HG02970 (cell line): ENCODE data around the gene ZG16.
"Not testable (repeated sequence)": the region's sequence is repeated elsewhere in the genome, so short reads cannot be mapped to it uniquely, and the experiment has no call there.

Source experiments
- ATAC-seq: cut with Tn5 transposase; IDR thresholded peaks from one replicate; pipeline ENCODE4 v1.9.1; 2021; ENCODE audit warnings: mild to moderate bottlenecking, moderate library complexity, moderate number of reproducible peaks; ENCODE audit not compliant: unreplicated experiment, low FRiP score

ZG16 gene

DNA sequence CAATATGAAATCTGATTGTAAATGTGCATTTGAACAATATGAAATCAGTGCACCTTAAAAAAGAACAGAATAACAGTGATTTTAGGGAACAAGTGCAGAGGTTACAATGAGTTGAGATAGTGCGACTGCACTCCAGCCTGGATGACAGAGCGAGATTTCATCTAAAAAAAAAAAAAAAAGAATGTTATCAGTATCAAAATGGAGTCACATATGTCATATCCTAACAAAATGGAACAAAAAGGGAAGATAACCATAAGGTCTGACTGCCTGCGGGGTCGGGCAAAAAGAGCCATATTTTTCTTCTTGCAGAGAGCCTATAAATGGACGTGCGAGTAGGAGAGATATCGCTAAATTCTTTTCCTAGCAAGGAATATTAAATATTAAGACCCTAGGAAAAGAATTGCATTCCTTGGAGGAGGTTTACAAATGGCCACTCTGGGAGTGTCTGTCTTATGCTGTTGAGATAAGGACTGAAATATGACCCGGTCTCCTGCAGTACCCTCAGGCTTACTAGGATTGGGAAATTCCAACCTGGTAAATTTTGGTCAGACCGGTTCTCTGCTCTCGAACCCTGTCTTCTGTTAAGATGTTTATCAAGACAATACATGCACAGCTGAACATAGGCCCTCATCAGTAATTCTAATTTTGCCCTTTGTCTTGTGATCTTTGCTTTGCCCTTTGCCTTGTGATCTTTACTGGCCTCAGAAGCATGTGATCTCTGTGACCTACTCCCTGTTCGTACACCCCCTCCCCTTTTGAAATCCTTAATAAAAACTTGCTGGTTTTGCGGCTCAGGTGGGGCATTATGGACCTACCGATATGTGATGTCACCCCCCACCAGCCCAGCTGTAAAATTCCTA lies 5.3 kb downstream of the ZG16 start:
- ATAC-seq = not testable (repeated sequence)

DNA sequence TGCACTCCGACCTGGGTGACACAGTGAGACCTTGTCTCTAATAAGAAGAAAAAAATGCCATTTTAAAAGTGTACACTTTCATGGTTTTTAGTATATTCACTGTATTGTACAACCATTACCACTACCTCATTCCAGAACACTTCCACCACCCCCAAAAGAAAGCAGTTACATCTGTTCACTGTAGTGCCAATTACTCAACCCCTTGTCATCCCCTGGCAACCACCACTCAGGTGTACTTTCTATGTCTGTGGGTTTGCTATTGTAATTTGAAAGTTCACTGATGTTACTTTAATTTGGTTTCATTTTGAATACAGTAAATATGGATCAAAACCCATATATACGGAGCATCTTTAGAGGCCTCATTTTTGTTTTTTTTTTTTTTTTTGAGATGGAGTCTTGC lies 6.1 kb downstream of the ZG16 start:
- ATAC-seq = no peak

DNA sequence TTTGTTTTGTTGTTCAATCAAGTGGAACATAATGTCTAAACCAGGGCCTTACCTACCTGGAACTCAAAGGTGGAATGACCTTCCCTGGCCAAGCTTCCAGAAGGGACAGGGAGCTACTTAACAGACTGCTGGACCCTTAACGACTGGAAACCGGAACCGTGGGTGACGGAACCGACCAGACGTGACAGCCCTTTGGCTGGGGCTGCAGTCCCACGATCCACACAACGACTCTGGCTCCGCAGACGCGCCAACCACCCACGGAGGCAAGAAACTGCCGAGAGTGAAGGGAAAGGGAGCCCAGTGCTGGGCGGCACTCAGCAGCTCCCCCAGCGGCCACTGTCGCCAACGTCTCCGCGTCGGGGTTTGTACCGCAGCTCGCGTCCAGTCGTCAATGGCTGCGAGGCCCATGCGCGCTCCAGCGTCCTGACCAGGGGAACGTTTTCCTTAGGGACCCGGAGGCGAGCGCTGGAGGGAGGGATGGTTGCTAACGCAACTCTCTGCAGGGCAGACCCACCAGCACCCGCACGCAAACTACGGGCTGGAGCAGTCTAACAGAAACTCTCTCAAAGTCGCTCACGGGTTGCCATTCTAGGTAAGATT lies 6.9 kb downstream of the ZG16 start:
- ATAC-seq = no peak

DNA sequence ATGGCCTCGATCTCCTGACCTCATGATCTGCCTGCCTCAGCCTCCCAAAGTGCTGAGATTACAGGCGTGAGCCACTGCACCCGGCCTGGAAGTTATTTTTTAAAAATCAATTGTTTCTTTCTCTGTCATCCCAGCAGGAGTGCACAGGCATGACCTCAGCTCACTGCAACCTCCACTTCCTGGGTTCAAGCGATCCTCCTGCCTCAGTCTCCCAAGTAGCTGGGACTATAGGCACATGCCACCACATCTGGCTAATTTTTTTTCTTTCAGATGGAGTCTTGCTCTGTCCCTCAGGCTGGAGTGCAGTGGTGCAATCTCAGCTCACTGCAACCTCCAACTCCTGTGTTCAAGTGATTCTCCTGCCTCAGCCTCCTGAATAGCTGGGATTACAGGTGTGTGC lies 9.1 kb downstream of the ZG16 start:
- not testable (repeated sequence) for ATAC-seq

DNA sequence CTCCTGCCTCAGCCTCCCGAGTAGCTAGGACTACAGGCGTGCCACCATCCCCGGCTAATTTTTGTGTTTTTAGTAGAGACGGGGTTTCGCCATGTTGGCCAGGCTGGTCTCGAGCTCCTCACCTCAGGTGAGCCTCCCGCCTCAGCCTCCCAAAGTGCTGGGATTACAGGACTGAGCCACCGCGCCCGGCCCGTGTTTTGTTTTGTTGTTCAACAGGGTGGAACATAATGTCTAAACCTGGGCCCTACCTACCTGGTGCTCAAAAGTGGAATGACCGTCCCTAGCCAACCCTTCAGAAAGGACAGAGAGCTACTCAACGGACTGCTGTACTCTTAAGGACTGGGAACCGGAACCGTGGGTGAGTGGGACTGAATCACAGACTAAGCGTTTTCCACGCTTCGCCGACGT lies 11.7 kb downstream of the ZG16 start:
- ATAC-seq = no peak

DNA sequence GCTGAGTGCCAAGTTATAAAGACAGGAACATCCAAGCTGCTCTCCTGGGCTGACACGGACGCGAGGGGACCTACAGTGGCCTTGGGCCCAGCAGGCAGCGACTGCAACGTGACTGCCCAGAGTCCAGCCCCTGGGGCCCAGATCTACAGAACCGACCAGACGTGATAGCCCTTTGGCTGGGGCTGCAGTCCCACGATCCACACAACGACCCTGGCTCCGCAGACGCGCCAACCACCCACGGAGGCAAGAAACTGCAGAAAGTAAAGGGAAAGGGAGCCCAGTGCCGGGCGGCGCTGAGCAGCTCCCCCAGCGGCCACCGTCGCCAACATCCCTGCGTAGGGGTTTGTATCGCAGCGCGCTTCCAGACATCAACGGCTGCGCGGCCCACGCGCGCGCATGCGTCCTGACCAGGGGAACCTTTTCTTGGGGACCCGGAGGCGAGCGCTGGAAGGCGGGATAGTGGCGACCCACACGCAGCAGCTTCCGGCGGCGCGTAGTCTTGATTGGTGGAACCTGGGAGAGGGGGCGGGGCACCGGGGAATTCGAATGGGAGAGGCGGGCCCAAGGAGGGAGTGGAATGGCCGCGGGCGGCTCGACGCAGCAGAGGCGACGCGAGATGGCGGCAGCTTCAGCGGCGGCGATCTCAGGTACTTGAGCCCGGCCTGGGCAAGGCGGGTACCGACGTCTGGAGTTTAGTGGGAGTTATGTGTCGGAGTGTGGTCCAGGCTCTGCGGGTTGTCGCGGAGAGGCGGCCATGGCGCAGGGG lies 12.3 kb downstream of the ZG16 start, which contains the start of gene KIF22:
KIF22 (plus strand) TSS at position 569 of the 766 bp plus-strand sequence; CDS start at position 578, 9 bp downstream.
- ATAC-seq = peak; percentile 94

DNA sequence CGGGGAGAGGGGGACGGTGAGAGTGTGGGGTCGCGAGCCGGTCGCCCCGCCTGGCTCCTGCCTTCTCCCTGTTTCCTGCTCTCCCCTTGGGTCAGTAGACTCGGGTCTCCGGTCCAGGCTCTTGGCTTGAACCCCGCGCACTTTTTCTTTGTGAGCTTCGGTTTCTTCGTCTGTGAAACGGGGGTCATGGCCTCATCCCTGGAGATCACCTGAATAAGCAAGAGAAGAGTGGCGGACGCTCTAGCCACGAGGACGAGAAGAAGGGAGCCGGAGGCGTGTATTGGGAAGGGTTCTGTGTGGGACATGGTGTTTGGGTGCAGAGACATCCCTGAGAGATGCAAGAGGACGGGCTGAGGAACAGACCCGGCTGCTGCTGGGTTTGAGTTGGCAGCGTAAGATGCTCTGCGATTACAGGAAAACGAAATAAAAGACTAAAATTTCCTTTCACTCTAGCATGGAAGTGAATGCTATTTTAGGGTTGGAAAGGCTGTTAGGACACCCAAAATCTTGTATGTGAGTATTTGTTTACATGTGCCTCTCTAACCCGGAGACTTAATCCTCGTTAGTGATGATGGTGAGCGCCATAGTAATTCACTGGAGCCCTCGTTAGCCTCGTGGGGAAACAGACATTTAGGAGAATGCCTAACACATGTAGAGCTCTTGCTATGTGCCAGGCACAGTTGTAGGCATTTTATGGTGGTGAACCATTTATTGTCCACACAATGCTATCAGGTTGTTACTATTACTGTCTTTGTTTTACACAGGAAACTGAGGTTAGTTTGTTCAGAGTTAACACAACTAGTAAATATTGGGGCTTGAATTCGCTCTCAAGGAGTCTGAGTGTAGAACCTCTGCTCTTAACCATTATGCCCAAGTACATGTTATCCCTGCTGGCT lies 13.1 kb downstream of the ZG16 start:
- no peak for ATAC-seq

DNA sequence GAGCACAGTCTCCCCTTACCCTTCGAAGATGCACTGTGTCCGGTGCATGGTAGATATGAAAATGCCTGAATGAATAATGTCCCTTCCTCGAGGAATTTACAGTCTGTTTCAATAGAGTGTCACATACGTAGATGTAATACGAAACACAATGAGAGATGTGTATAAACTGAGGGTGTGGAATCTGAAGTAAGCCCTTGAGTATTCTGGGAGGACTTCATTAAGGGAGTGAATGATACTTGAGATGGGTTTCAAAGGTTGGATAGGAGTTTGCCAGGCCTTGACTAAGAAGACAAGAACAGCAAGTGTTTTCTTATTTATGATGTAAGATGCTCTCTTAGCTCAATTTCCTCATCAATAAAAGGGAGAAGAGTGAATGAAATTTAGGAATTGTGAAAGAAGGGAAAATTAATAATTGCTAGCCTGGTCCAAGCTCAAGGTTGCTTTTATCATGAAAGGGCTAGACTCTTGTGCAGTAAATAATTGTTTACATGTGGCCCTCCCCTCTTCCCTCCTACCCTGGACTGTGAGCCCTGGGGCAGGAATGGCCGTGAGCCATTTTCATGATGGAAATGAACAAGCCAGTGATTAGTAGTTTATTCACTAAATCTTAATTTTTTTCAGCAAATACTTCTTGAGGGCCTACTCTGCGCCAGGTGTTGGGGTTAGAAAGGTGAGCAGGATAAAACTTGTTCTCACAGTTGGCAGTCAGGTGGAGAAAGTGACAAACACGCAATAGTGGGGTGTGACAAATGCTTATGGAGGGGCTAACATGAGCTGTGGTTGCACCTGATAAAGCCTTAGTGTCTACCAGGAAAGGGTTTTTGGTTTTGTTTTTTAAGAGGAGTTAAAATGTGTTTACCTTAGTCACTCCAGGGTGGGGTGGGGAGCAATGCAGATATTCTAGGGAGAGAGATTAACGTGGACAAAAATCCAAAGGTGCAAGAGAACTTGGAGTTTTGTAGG lies 14.1 kb downstream of the ZG16 start:
- no peak for ATAC-seq

DNA sequence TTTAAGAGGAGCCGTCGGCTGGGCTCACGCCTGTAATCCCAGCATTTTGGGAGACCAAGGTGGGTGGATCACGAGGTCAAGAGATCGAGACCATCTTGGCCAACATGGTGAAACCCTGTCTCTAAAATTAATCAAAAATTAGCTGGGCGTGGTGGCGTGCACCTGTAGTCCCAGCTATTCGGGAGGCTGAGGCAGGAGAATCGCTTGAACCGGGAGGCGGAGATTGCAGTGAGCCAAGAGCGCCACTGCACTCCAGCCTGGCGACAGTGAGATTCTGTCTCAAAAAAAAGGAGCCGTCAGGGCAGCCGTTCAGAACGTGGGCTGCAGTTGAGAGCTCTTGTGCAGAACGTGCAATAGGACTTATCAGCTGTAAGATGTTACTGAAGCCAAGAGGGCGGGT lies 15.1 kb downstream of the ZG16 start:
- ATAC-seq = not testable (repeated sequence)

DNA sequence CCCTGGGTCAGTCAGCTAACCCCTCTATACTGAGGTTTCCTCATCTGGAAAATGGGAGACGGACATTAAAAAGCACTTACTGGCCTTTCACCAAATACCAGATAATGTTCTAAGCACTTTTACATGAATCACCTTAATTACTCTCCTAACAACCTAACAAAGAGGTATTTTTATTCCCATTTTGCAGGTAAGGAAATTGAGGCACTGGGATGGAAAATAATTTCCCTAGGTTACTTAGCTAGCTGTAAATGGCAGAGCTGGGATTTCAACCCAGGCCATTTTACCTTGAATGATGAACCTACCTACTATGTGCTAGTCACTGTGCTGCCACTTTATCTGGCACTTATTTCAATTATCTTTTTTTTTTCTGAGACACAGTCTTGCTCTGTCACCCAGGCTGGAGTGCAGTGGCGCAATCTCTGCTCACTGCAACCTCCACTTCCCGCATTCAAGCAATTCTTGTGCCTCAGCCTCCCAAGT lies 16.2 kb downstream of the ZG16 start:
- ATAC-seq = no peak

DNA sequence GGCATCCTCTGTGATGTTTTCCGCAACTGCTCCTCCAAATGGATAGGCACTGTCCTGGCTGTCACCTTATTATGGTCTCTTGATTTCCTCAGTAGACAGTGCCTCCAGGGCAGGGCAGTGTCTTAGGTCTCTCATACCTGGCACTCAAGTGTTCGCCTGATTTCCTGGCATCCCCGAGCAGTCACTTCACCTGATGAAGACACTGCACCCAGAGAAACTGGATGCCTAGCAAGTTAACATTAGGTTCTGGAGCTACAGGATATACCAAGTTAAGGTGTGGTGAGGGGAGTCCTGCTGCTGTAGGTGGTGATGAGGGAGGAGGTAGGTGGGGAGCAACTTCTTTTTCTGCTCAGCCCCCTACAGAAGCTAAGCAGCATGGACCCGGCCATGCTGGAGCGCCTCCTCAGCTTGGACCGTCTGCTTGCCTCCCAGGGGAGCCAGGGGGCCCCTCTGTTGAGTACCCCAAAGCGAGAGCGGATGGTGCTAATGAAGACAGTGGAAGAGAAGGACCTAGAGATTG lies 24.4 kb downstream of the ZG16 start:
- ATAC-seq = no peak

DNA sequence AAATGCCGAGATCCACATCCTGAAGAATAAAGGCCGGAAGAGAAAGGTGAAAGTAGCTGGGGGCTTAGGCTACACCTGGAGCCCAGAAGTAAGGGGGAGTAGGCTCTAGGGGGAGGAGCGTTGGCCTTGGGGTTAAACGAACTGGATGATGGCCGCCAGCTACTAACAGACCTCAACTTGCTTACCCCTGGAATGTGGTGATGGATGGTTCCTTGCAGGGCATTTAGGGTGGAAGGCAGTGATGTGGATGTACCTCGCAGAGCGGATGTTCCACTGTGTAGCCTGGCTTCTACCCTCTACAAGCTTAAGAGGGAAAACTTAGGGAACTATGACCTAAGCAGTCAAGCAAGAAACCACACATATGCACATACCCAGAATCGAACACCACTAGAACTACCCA lies 26.0 kb downstream of the ZG16 start:
- no peak for ATAC-seq

DNA sequence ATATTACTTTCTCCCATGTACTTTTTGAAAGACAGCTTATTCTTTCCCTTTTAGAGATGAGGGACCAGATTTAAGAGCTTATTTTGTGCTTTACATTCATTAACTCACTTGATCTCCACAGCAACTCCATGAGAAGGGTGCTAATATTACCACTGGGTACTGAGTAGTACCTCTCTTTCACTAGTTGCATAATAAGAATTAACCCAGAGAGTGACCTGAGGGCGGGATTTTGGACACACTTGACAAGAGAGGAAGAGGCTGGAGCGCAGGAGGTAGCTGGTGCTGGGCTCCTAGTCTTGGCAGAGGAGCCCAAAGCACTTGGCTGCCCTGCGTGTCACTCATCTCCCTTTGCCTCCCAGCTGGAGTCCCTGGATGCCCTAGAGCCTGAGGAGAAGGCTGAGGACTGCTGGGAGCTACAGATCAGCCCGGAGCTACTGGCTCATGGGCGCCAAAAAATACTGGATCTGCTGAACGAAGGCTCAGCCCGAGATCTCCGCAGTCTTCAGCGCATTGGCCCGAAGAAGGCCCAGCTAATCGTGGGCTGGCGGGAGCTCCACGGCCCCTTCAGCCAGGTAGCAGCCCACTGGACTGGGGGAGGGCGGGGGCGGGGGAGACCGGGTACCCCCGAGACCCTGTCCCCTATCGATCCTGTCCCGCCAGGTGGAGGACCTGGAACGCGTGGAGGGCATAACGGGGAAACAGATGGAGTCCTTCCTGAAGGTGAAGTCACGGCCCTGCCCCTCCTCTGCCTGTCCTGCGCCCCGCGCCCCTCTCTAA lies 26.6 kb downstream of the ZG16 start:
- no peak for ATAC-seq

DNA sequence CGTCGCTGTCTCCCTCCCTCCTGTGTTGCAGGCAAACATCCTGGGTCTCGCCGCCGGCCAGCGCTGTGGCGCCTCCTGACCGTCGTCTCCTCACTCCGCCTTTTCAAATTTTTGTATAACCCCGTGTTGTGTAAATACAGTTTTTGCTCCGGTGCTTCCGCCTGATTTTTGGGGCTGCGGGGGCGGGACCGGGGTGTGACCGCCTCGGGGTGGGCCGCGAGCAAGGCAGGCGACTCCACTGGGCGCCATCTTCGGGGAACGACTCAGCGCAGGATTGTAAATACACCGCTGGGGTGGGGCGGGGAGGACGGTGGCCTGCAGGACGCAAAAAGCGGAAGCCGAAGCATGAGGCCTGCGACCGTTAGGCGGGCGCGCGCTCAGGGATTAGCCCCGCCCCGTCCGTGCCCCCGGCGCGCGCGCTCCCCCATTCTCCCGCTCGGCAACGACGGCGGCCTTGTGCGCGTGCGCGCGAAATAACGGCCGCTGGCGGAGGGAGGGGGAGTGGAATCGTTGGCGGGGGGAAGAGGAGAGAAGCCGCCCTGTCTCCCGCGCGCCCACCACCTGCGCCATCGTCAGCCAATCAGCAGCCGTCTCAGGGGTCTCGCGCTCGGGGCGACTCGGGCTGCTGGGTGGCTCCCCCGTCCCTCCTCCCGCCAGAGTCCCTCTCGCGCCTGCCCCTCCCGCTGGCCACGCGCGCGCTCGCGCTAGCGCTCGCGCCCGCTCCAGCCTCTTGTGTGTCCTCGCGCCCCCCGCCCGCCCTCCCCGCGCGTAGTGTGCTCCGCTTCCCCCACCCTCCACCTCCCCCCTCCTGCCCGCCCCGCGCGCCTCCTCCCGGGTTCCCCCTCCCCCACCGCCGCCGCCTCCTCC lies 27.4 kb downstream of the ZG16 start:
- peak; percentile 59 for ATAC-seq

DNA sequence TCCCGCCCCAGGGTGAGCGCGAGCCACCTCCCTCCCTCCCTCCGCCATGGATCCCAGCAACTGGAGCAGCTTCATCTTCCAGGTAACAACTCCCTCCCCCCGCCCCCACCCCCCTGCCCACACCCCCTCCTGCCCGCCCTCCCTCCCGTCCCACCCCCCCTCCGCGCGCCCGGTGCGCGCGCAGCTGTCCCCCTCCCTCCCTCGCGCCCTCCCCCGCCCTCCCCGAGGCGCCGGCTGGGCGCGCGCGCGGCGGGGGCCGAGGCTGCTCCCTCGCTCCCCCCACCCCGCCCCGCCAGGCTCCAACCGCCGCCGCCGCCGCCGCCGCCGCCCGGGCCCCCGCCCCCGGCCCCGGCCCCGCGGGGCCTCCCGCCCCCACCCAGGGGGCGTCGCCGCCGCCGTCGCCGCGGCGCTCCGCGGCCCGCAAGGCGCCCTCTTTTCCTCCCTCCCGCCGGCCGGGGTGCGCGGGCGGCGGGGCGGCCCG lies 28.1 kb downstream of the ZG16 start, which contains the start of gene MAZ:
MAZ (plus strand) TSS at position 431 of the 481 bp plus-strand sequence. CDS start 173 bp downstream, outside the sequence.
- no peak for ATAC-seq

DNA sequence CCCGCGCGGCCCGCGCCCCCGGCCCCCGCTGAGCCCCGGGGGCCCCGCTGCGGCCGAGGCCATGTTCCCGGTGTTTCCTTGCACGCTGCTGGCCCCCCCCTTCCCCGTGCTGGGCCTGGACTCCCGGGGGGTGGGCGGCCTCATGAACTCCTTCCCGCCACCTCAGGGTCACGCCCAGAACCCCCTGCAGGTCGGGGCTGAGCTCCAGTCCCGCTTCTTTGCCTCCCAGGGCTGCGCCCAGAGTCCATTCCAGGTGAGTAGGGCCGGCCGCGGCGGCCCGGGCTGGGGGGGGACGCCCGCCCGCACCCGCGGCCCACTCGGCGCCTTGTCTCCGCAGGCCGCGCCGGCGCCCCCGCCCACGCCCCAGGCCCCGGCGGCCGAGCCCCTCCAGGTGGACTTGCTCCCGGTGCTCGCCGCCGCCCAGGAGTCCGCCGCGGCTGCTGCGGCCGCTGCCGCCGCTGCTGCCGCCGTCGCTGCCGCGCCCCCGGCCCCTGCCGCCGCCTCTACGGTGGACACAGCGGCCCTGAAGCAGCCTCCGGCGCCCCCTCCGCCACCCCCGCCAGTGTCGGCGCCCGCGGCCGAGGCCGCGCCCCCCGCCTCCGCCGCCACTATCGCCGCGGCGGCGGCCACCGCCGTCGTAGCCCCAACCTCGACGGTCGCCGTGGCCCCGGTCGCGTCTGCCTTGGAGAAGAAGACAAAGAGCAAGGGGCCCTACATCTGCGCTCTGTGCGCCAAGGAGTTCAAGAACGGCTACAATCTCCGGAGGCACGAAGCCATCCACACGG lies 28.8 kb downstream of the ZG16 start:
- ATAC-seq = no peak
